ENCODE measurements around the gene FBH1. TPM values are rescaled to one million over a fixed set of nuclear protein-coding genes. Genes with fewer than 3 reads are reported as not detected.
A peak's percentile ranks its signal among the peaks of the same experiment; 100 is the strongest.

The FBH1 gene
- total RNA-seq, 2 experiments from 2014 or later = 33.9 to 34.2 TPM

DNA sequence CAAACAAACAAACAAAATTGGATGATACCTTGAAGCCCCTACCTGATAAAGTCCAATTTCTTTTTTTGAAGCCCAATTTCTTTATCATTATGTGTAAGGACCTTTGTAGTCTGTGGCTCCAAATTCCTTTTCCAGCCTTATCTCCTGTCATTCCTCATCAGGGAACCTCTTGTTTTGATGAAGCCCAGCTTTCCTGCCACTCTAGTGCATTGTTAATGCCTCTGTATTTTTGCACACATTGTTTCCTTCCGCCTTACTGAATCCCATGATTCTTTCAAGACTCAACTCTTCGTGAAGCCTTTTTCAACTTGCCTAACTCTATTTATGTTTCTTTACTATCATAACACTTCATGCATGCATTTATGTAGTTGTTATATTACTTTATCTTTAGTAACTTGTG is 3.3 kb downstream of the FBH1 start:
- Histone ChIP-seq H3K4me1 (ENCODE audit: insufficient read depth, low read length) (peaks cover 40% of the 10 kb centered on the region), H3K36me3 (ENCODE audit: insufficient read depth, low read length) (peaks cover 12% of the 10 kb centered on the region), H3K9me3 (ENCODE audit: control insufficient read depth in 1 of 2, insufficient read depth in 1 of 2, low read length in 2 of 2) (peaks cover 3 to 4% of the 10 kb centered on the region in 2 experiments), H3K27ac (ENCODE audit: low read depth in 1 of 2, low read length in 2 of 2) (no peak overlapping the region), H3K27me3 (ENCODE audit: control insufficient read depth in 1 of 2, insufficient read depth in 2 of 2, low read length in 2 of 2) (no peaks in the 10 kb centered on the region), H3K4me3 (ENCODE audit: low read length) (no peak overlapping the region)
- ATAC-seq (ENCODE audit: poor library complexity) = no peak
- Mint-ChIP-seq H3K4me1 (ENCODE audit: low read depth) (peaks cover 73% of the 10 kb centered on the region), H3K36me3 (ENCODE audit: low read depth) (peaks cover 52% of the 10 kb centered on the region), H3K4me3 (peak overlapping the region; percentile 16), H3K27ac (peak overlapping the region; percentile 1), H3K27me3 (no peaks in the 10 kb centered on the region), H3K9me3 (no peaks in the 10 kb centered on the region)
- ChIA-PET CTCF (interaction anchor here (1.6 to 1.7 kb wide), 2 partner anchors 13 to 20 kb away, joined by 3 to 5 read pairs; no protein-coding TSS in a partner anchor), POLR2A (no interaction called here)
- no peak for DNase-seq
- intact Hi-C loops (cut with DNase I, micrococcal nuclease) = loop anchor here in 1 of 2 experiments (5.0 kb wide), 3 partner anchors 84 to 269 kb away; partner anchors contain the start of genes IL15RA and RBM17
- TF ChIP-seq, protein P1, sequence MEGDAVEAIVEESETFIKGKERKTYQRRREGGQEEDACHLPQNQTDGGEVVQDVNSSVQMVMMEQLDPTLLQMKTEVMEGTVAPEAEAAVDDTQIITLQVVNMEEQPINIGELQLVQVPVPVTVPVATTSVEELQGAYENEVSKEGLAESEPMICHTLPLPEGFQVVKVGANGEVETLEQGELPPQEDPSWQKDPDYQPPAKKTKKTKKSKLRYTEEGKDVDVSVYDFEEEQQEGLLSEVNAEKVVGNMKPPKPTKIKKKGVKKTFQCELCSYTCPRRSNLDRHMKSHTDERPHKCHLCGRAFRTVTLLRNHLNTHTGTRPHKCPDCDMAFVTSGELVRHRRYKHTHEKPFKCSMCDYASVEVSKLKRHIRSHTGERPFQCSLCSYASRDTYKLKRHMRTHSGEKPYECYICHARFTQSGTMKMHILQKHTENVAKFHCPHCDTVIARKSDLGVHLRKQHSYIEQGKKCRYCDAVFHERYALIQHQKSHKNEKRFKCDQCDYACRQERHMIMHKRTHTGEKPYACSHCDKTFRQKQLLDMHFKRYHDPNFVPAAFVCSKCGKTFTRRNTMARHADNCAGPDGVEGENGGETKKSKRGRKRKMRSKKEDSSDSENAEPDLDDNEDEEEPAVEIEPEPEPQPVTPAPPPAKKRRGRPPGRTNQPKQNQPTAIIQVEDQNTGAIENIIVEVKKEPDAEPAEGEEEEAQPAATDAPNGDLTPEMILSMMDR (IDR thresholded peaks at IDR 0.05) = no peak

DNA sequence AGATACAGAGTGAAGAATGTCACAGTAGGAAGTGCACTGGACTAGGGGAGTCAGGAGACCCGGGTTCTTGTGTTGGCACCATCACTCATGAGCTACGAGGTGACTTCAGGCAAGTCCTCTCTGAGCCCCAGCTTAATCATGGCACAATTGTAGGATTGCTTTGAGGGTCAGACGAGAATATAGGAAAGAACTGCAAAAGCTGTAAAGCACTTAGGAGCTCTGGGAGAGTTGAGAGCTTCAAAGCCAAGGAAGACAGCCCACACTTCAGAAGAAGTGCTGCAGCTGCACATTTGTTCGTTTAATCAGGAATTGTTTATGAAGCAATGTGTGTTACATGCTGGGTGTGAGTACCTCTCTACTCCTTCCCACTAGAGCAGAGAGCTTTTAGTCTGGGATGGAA is 4.4 kb downstream of the FBH1 start:
- peak overlapping the region; percentile 62 for H3K4me3 Mint-ChIP-seq
- TF ChIP-seq, protein P1 (IDR thresholded peaks at IDR 0.05) = no peak
- DNase-seq = no peak
- no peaks in the 10 kb centered on the region for H3K9me3 Mint-ChIP-seq
- H3K4me1 Mint-ChIP-seq (ENCODE audit: low read depth) = peaks cover 70% of the 10 kb centered on the region
- Histone ChIP-seq H3K9me3 (ENCODE audit: control insufficient read depth in 1 of 2, insufficient read depth in 1 of 2, low read length in 2 of 2) (peaks cover 3 to 7% of the 10 kb centered on the region in 2 experiments), H3K4me3 (ENCODE audit: low read length) (no peak overlapping the region), H3K4me1 (ENCODE audit: insufficient read depth, low read length) (peaks cover 33% of the 10 kb centered on the region), H3K36me3 (ENCODE audit: insufficient read depth, low read length) (peaks cover 12% of the 10 kb centered on the region), H3K27ac (ENCODE audit: low read depth in 1 of 2, low read length in 2 of 2) (no peak overlapping the region), H3K27me3 (ENCODE audit: control insufficient read depth in 1 of 2, insufficient read depth in 2 of 2, low read length in 2 of 2) (no peaks in the 10 kb centered on the region)
- POLR2A ChIA-PET = interaction anchor here (0.9 kb wide), 1 partner anchor 9 kb away, joined by 3 read pairs; no protein-coding TSS in a partner anchor
- ATAC-seq (ENCODE audit: poor library complexity) = no peak
- CTCF ChIA-PET = interaction anchor here (1.6 to 1.7 kb wide), 2 partner anchors 12 to 21 kb away, joined by 3 to 5 read pairs; no protein-coding TSS in a partner anchor
- no peaks in the 10 kb centered on the region for H3K27me3 Mint-ChIP-seq
- intact Hi-C loops (cut with DNase I, micrococcal nuclease) = loop anchor here in 1 of 2 experiments (5.0 kb wide), 3 partner anchors 83 to 268 kb away; partner anchors contain the start of genes IL15RA and RBM17
- H3K27ac Mint-ChIP-seq = peak overlapping the region; percentile 89
- H3K36me3 Mint-ChIP-seq (ENCODE audit: low read depth) = peaks cover 57% of the 10 kb centered on the region

DNA sequence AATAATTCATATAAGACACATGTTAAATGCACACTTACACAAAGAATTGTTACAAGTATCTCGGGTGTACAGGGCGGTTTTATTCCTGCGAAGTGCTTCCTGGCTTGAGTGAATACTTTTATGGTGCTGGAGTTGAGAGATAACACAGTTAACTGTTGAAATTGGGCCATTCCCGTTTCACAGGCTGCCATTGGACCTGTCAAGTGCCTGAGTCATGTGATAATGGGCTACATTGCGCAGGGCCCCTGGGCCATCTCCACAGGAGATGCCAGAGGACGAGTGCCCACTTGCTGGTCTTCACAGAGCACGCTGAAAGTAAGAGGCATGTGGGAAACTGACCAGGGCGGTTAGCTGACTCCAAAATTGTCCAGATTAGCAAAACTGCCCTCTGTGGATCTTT is 4.8 kb downstream of the FBH1 start:
- Mint-ChIP-seq H3K9me3 (no peaks in the 10 kb centered on the region), H3K27me3 (no peaks in the 10 kb centered on the region), H3K27ac (peak overlapping the region; percentile 89), H3K4me1 (ENCODE audit: low read depth) (peaks cover 73% of the 10 kb centered on the region), H3K36me3 (ENCODE audit: low read depth) (peaks cover 57% of the 10 kb centered on the region), H3K4me3 (no peak overlapping the region)
- no peak overlapping the region for H3K27ac ChIP-seq (ENCODE audit: low read depth in 1 of 2, low read length in 2 of 2)
- CTCF ChIA-PET = interaction anchor here (1.6 to 1.7 kb wide), 2 partner anchors 12 to 21 kb away, joined by 3 to 5 read pairs; no protein-coding TSS in a partner anchor
- H3K27me3 ChIP-seq (ENCODE audit: control insufficient read depth in 1 of 2, insufficient read depth in 2 of 2, low read length in 2 of 2) = no peaks in the 10 kb centered on the region
- intact Hi-C loops (cut with DNase I, micrococcal nuclease) = loop anchor here in 1 of 2 experiments (5.0 kb wide), 3 partner anchors 82 to 267 kb away; partner anchors contain the start of genes IL15RA and RBM17
- DNase-seq (no peak), ATAC-seq (ENCODE audit: poor library complexity) (no peak)
- peaks cover 33% of the 10 kb centered on the region for H3K4me1 ChIP-seq (ENCODE audit: insufficient read depth, low read length)
- peaks cover 3 to 7% of the 10 kb centered on the region in 2 experiments for H3K9me3 ChIP-seq (ENCODE audit: control insufficient read depth in 1 of 2, insufficient read depth in 1 of 2, low read length in 2 of 2)
- peaks cover 12% of the 10 kb centered on the region for H3K36me3 ChIP-seq (ENCODE audit: insufficient read depth, low read length)
- POLR2A ChIA-PET = interaction anchor here (0.9 kb wide), 1 partner anchor 8 kb away, joined by 3 read pairs; no protein-coding TSS in a partner anchor
- TF ChIP-seq, protein P1 (IDR thresholded peaks at IDR 0.05) = no peak
- H3K4me3 ChIP-seq (ENCODE audit: low read length) = no peak overlapping the region
